CD4-positive, alpha-beta T cell (primary cell): ENCODE results near the gene MRPS18B. TPM values are rescaled to one million over a fixed set of nuclear protein-coding genes. Genes with fewer than 3 reads are reported as not detected.
A peak's percentile ranks its signal among the peaks of the same experiment; 100 is the strongest.

ENCODE experiments used
- ATAC-seq: fragments of 200-7000 bp; cut with Tn5 transposase; one replicate; pipeline ENCODE4 v1.10.0; 2022; ENCODE audit warnings: mild to moderate bottlenecking; ENCODE audit not compliant: poor library complexity
- CTCF ChIA-PET: fragments of 350-600 bp; sonication (Branson Sonifier 250); formaldehyde crosslinking; loops from one replicate; lab custom pipeline; 2021; ENCODE audit warnings: antibody characterized with exemption, inconsistent platforms; lab: Charles Lee
- POLR2A ChIA-PET: fragments of 350-600 bp; sonication (Branson Sonifier 250); formaldehyde crosslinking; loops from one replicate; lab custom pipeline; 2021; ENCODE audit warnings: antibody characterized with exemption, inconsistent platforms; lab: Charles Lee
- DNase-seq, 14 experiments: peaks; one replicate each; pipeline ENCODE4 v3.0.0-alpha.2; 2013 to 2020; ENCODE audit warnings: mixed read lengths in 2 of 14
- H3K27ac ChIP-seq, 2 donors: one replicate each; pipeline versions ENCODE4 v1.5.1 to v1.7.0; 2013; ENCODE audit warnings: low read length in 2 of 2, low read depth in 1 of 2, mild to moderate bottlenecking in 1 of 2
- H3K27me3 ChIP-seq, 2 experiments: 1 replicate in 1 of 2; 2 replicates in 1 of 2; pipeline versions ENCODE4 v1.6.1 to v1.7.0; 2013; ENCODE audit warnings: low read length in 2 of 2, control low read depth in 1 of 2, mild to moderate bottlenecking in 1 of 2, moderate library complexity in 1 of 2; ENCODE audit not compliant: insufficient read depth in 2 of 2, control insufficient read depth in 1 of 2
- H3K36me3 ChIP-seq: one replicate; pipeline ENCODE4 v1.6.1; 2013; ENCODE audit warnings: low read length, control low read depth; ENCODE audit not compliant: insufficient read depth
- H3K4me1 ChIP-seq: one replicate; pipeline ENCODE4 v1.6.1; 2013; ENCODE audit warnings: low read length, control low read depth; ENCODE audit not compliant: insufficient read depth
- H3K4me3 ChIP-seq: one replicate; pipeline ENCODE4 v1.5.1; 2013; ENCODE audit warnings: mild to moderate bottlenecking, low read length, moderate library complexity
- H3K9me3 ChIP-seq, 2 experiments: 1 replicate in 1 of 2; 2 replicates in 1 of 2; pipeline versions ENCODE4 v1.6.1 to v1.7.0; 2013; ENCODE audit warnings: low read length in 2 of 2, mild to moderate bottlenecking in 2 of 2, control low read depth in 1 of 2, moderate library complexity in 1 of 2; ENCODE audit not compliant: control insufficient read depth in 1 of 2, insufficient read depth in 1 of 2
- H3K27ac Mint-ChIP-seq: one replicate; pipeline ENCODE4 v1.8.0; 2020; ENCODE audit warnings: mixed read lengths
- H3K27me3 Mint-ChIP-seq: one replicate; pipeline ENCODE4 v1.8.0; 2021; ENCODE audit warnings: mixed read lengths
- H3K36me3 Mint-ChIP-seq: one replicate; pipeline ENCODE4 v1.8.0; 2021; ENCODE audit warnings: low read depth, mixed read lengths
- H3K4me1 Mint-ChIP-seq: one replicate; pipeline ENCODE4 v1.8.0; 2021; ENCODE audit warnings: low read depth, mixed read lengths
- H3K4me3 Mint-ChIP-seq: one replicate; pipeline ENCODE4 v1.8.0; 2020; ENCODE audit warnings: mild to moderate bottlenecking, mixed read lengths
- H3K9me3 Mint-ChIP-seq: one replicate; pipeline ENCODE4 v1.8.0; 2020; ENCODE audit warnings: mixed read lengths
- CTCF ChIP-seq: fragments of 200-600 bp; IDR thresholded peaks from one replicate; pipeline ENCODE4 v1.8.0; 2022; ENCODE audit warnings: antibody characterized with exemption, mild to moderate bottlenecking
- intact Hi-C, 2 experiments: fragments of 100-400 bp; cut with DNase I in 1 of 2; cut with micrococcal nuclease in 1 of 2; formaldehyde crosslinking; loops; one replicate each; pipeline versions ENCODE4 v1.15.1 to v1.9.0; 2023 to 2025; cut with DNase I, micrococcal nuclease
- total RNA-seq, 174 experiments: library from RNA in 2 of 174; stranded (reverse) in 2 of 174; gene quantifications; one replicate each; pipeline ENCODE4 v1.2.3 and lab custom pipeline; 2021 to 2026

MRPS18B gene
- total RNA-seq, 2 experiments from 2014 or later = 15.3 to 15.5 TPM

GRCh38 chr6:30618270-30618797 is 694 bp downstream of the MRPS18B start:
- DNase-seq (no peak), ATAC-seq (no peak)
- ChIA-PET CTCF (interaction anchor here (0.7 to 2.2 kb wide), 11 partner anchors 8 to 763 kb away, joined by 3 to 12 read pairs (median 5); partner anchors contain the start of genes ATAT1 and DHX16), POLR2A (interaction anchor here (0.7 to 2.4 kb wide), 35 partner anchors 8 to 1177 kb away, joined by 3 to 31 read pairs (median 6); partner anchors contain the start of genes ABCF1, ATAT1, BAG6 and C6orf136)
- H3K36me3 Mint-ChIP-seq = peaks cover 70% of the 10 kb centered on the region
- Histone ChIP-seq H3K4me3 (peak overlapping the region; percentile 65), H3K36me3 (peaks cover 45% of the 10 kb centered on the region), H3K4me1 (peaks cover 29% of the 10 kb centered on the region), H3K9me3 (no peaks in the 10 kb centered on the region), H3K27me3 (no peaks in the 10 kb centered on the region), H3K27ac (peak overlapping the region; percentile 94 to 98)
- peaks cover 5% of the 10 kb centered on the region for H3K27me3 Mint-ChIP-seq
- H3K27ac Mint-ChIP-seq = peak overlapping the region; percentile 99
- TF ChIP-seq CTCF = no peak
- H3K4me1 Mint-ChIP-seq = peaks cover 20% of the 10 kb centered on the region
- intact Hi-C loops = loop anchor here (1.0 to 5.0 kb wide), 3 partner anchors 8 to 54 kb away; partner anchors contain the start of genes ABCF1 (in 1 of the 2), ATAT1 (in 1 of the 2) and DHX16 (in 1 of the 2)
- H3K4me3 Mint-ChIP-seq = peak overlapping the region; percentile 100
- no peaks in the 10 kb centered on the region for H3K9me3 Mint-ChIP-seq

- Mint-ChIP-seq H3K27ac (peak overlapping the region; percentile 99), H3K4me1 (peaks cover 10% of the 10 kb centered on the region), H3K36me3 (peaks cover 69% of the 10 kb centered on the region), H3K27me3 (peaks cover 5% of the 10 kb centered on the region), H3K4me3 (no peak overlapping the region), H3K9me3 (no peaks in the 10 kb centered on the region)
- ATAC-seq = no peak
- no peak overlapping the region for H3K4me3 ChIP-seq
- no peaks in the 10 kb centered on the region for H3K27me3 ChIP-seq
- H3K4me1 ChIP-seq = peaks cover 17% of the 10 kb centered on the region
- POLR2A ChIA-PET = interaction anchor here (1.2 kb wide), 1 partner anchor 65 kb away, joined by 3 read pairs; no protein-coding TSS in a partner anchor
- peaks cover 56% of the 10 kb centered on the region for H3K36me3 ChIP-seq
- H3K27ac ChIP-seq = no peak overlapping the region
- intact Hi-C loops = loop anchor here in 1 of 2 experiments (5.0 kb wide), 1 partner anchor 53 kb away; the partner anchor contains the start of gene DHX16
- no peak for TF ChIP-seq CTCF
- DNase-seq = no peak
- CTCF ChIA-PET = interaction anchor here (0.7 kb wide), 1 partner anchor 179 kb away, joined by 3 read pairs; no protein-coding TSS in a partner anchor
- H3K9me3 ChIP-seq = no peaks in the 10 kb centered on the region
These were observed 1.9 kb downstream of the MRPS18B start for GRCh38 chr6:30619561-30619960.

GRCh38 chr6:30625511-30625910 is 7.9 kb downstream of the MRPS18B start:
- H3K27ac ChIP-seq = no peak overlapping the region
- H3K36me3 Mint-ChIP-seq = peaks cover 69% of the 10 kb centered on the region
- no peak for ATAC-seq

More at GRCh38 chr6:30625511-30625910, 7.9 kb downstream of the MRPS18B start:
- H3K4me1 ChIP-seq = peaks cover 16% of the 10 kb centered on the region
- intact Hi-C loops = loop anchor here in 1 of 2 experiments (5.0 kb wide), 2 partner anchors 47 to 282 kb away; partner anchors contain the start of genes DHX16 and GTF2H4
- no peak overlapping the region for H3K4me3 ChIP-seq
- Mint-ChIP-seq H3K27ac (peak overlapping the region; percentile 93), H3K4me1 (peaks cover 20% of the 10 kb centered on the region), H3K4me3 (peak overlapping the region; percentile 38), H3K9me3 (no peaks in the 10 kb centered on the region), H3K27me3 (no peaks in the 10 kb centered on the region)
- no peak for DNase-seq
- POLR2A ChIA-PET = interaction anchor here (1.7 to 2.0 kb wide), 2 partner anchors 8 to 11 kb away, joined by 13 to 15 read pairs; partner anchors contain the start of genes MRPS18B and PPP1R10
- no peaks in the 10 kb centered on the region for H3K27me3 ChIP-seq
- H3K9me3 ChIP-seq = no peaks in the 10 kb centered on the region
- peaks cover 55% of the 10 kb centered on the region for H3K36me3 ChIP-seq
- CTCF ChIA-PET = interaction anchor here (0.9 to 4.8 kb wide), 9 partner anchors 7 to 105 kb away, joined by 3 to 28 read pairs (median 4); partner anchors contain the start of gene C6orf136
- TF ChIP-seq CTCF = no peak
